MM.1S (cell line): Measurements from ENCODE around the gene SECTM1.

Experiments used
- DNase-seq: peaks from one replicate; pipeline ENCODE4 v3.0.0-alpha.2; 2015
- H2AFZ ChIP-seq: fragments of 300-600 bp; sonication (generic); 2 replicates; pipeline ENCODE4 v1.6.0; 2016; ENCODE audit warnings: antibody characterized with exemption, low read length
- H3F3A ChIP-seq: fragments of 300-600 bp; sonication (generic); 2 replicates; pipeline ENCODE4 v1.6.1; 2016; ENCODE audit warnings: mild to moderate bottlenecking, antibody characterized with exemption, low read length, moderate library complexity, mixed read lengths; ENCODE audit not compliant: insufficient read depth
- H3K27ac ChIP-seq: fragments of 300-600 bp; sonication (generic); 2 replicates; pipeline ENCODE4 v1.5.1; 2016; ENCODE audit warnings: mild to moderate bottlenecking, low read length
- H3K27me3 ChIP-seq: fragments of 300-600 bp; sonication (generic); replicated peaks from 2 replicates; pipeline ENCODE4 v1.6.0; 2016; ENCODE audit warnings: low read length; ENCODE audit not compliant: insufficient read depth
- H3K36me3 ChIP-seq: fragments of 300-600 bp; sonication (generic); replicated peaks from 2 replicates; pipeline ENCODE4 v1.6.1; 2016; ENCODE audit warnings: mild to moderate bottlenecking, low read length, mixed read lengths; ENCODE audit not compliant: insufficient read depth
- H3K4me1 ChIP-seq: fragments of 300-600 bp; sonication (generic); 2 replicates; pipeline ENCODE4 v1.6.1; 2016; ENCODE audit warnings: low read length, mixed read lengths
- H3K4me2 ChIP-seq: fragments of 300-600 bp; sonication (generic); 2 replicates; pipeline ENCODE4 v1.6.0; 2016; ENCODE audit warnings: low read depth, low read length
- H3K4me3 ChIP-seq: fragments of 300-600 bp; sonication (generic); 2 replicates; pipeline ENCODE4 v1.5.1; 2016; ENCODE audit warnings: low read length, mixed read lengths
- H3K79me2 ChIP-seq: fragments of 300-600 bp; sonication (generic); 2 replicates; pipeline ENCODE4 v1.6.1; 2016; ENCODE audit warnings: mixed run types, low read length, mixed read lengths
- H3K9ac ChIP-seq: fragments of 300-600 bp; sonication (generic); 2 replicates; pipeline ENCODE4 v1.6.1; 2016; ENCODE audit warnings: low read length, mixed read lengths
- H3K9me2 ChIP-seq: fragments of 300-600 bp; sonication (generic); replicated peaks from 2 replicates; pipeline ENCODE4 v1.6.1; 2016; ENCODE audit warnings: mild to moderate bottlenecking, low read length, mixed read lengths; ENCODE audit not compliant: insufficient read depth
- H3K9me3 ChIP-seq: fragments of 300-600 bp; sonication (generic); replicated peaks from 2 replicates; pipeline ENCODE4 v1.6.1; 2016; ENCODE audit warnings: mild to moderate bottlenecking, low read length, mixed read lengths; ENCODE audit not compliant: insufficient read depth
- H4K20me1 ChIP-seq: fragments of 300-600 bp; sonication (generic); 2 replicates; pipeline ENCODE4 v1.6.1; 2016; ENCODE audit warnings: mild to moderate bottlenecking, low read length, moderate library complexity, mixed read lengths; ENCODE audit not compliant: insufficient read depth
- CTCF ChIP-seq: fragments of 300-600 bp; sonication (generic); IDR thresholded peaks from 2 replicates; pipeline ENCODE4 v1.5.1; 2016; ENCODE audit warnings: antibody characterized with exemption, low read length, mixed read lengths
- EZH2 ChIP-seq: fragments of 300-600 bp; sonication (generic); optimal IDR thresholded peaks from 2 replicates; pipeline ENCODE3; 2017; ENCODE audit warnings: low read depth, mild to moderate bottlenecking, antibody characterized with exemption, low read length, mixed read lengths
- EZH2phosphoT487 ChIP-seq: fragments of 300-600 bp; sonication (generic); IDR thresholded peaks from 2 replicates; pipeline ENCODE4 v1.6.1; 2018; ENCODE audit warnings: antibody characterized with exemption, low read length

The SECTM1 gene

DNA sequence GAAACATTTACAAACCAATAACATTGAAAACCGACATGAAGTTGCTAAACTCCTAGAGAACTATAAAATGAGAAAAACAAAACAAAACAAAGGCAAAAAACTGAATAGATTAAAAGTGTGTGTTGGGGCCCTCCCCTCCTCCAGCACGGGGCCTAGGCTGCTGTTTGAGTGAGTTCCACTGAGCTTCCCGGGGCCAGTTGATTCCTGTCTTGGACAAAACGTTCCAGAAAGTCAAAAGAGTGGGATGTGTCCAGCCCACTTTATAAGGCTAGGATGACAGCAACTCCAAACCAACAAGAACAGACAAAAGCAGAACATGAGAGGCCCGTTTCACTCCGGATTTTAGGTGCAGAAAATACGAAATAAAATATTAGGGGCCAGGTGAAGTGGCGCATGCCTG is 48.4 kb downstream of the SECTM1 start:
- Histone ChIP-seq H3F3A (no peaks in the 10 kb centered on the region; the same call in 1 of the 2 replicates), H3K4me1 (no peaks in the 10 kb centered on the region), H3K27ac (no peak overlapping the region), H3K9ac (no peak overlapping the region), H3K79me2 (no peaks in the 10 kb centered on the region), H3K36me3 (no peaks in the 10 kb centered on the region), H4K20me1 (no peaks in the 10 kb centered on the region), H3K27me3 (no peaks in the 10 kb centered on the region), H3K9me2 (no peaks in the 10 kb centered on the region), H2AFZ (no peak overlapping the region), H3K4me3 (no peak overlapping the region), H3K9me3 (no peaks in the 10 kb centered on the region), H3K4me2 (no peak overlapping the region)
- DNase-seq: no peak
- TF ChIP-seq EZH2phosphoT487: no peak
- TF ChIP-seq CTCF: no peak
- no peak for TF ChIP-seq EZH2

DNA sequence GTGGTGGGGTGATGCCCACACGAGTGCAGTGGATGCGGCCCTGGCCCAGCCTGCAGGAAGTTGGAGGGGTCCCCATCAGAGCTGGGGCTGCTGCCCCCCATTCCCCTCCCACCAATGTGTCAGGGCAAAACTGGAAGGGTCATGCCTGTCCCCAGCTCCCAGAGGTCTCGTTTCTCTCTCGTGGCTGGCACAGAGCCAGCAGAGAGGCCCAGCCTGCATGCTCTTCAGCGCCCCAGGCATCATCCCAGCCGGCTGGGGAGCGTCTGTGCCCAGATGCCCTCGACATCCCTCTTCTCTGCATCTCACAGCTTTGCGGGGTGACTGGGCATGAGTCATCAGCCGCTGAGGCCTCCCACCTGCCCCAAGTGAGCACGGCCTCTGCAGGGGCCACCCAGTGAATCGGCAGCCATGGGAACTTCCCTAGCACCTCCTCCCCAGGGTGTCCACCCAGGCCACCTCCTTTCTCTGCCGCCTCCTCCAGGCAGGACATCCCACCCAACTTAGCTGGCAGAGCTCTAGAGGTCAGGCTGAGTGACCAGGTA is 50.3 kb downstream of the SECTM1 start:
- no peak for TF ChIP-seq EZH2phosphoT487
- TF ChIP-seq CTCF: no peak
- TF ChIP-seq EZH2: no peak
- H4K20me1 ChIP-seq: no peaks in the 10 kb centered on the region

DNA sequence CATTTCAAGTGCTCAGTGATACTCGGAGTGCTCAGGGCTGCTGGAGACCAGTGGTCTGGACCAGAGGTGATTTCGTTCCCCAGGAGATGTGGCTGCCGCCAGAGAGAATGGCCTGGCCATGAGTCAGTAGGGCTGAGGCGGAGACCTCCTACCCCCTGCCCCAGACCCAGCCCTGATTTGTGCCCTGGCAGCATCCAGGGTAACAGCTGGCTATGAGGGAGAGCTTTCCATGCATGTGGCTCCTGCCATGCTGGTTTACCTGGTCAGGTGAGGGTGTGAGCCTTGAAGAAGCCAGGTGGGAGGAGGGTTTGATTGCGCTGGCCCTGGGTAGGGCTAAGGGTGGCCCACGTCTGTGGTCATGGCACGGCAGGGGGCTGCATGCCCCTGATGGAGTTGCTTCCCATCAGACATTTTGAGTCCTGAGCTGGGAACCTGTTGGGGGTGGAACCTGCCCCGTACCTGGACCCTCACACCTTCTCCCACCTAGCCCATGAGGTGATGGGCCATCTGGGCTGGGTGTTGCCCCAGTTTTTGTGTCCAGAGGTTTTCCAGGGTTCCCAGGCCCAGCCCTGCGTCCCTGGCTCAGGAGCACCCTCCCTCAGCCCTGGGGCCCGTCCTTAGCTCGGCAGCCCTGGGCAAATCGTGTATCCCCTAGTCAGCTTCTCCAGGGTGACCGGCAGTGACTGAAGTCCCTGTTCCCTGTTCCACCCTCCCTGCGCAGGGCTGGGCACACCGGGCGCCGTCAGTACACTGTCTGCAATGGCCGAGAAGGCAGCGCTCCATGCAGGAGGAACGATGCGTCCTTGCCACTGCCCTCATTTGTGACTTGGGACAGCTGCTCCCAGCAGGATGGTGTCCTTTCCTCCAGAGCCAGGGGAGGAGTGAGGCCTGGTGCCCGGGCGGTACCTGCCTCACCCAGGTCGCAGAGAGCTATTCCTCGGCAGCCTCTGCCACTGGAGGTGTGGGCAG is 51.0 kb downstream of the SECTM1 start:
- TF ChIP-seq CTCF (no peak), EZH2 (no peak), EZH2phosphoT487 (no peak)
- H4K20me1 ChIP-seq: no peaks in the 10 kb centered on the region
- no peak overlapping the region for H3K27ac ChIP-seq
- no peaks in the 10 kb centered on the region; the same call in 1 of the 2 replicates for H3F3A ChIP-seq
- H3K4me1 ChIP-seq: no peaks in the 10 kb centered on the region
- DNase-seq: no peak
- no peaks in the 10 kb centered on the region for H3K79me2 ChIP-seq
- H2AFZ ChIP-seq: no peak overlapping the region
- no peaks in the 10 kb centered on the region for H3K27me3 ChIP-seq
- no peak overlapping the region for H3K4me2 ChIP-seq
- no peaks in the 10 kb centered on the region for H3K9me3 ChIP-seq
- no peak overlapping the region for H3K4me3 ChIP-seq
- H3K9ac ChIP-seq: no peak overlapping the region
- no peaks in the 10 kb centered on the region for H3K9me2 ChIP-seq
- H3K36me3 ChIP-seq: no peaks in the 10 kb centered on the region

More for the DNA sequence above, 50.3 kb downstream of the SECTM1 start:
- H3F3A ChIP-seq: no peaks in the 10 kb centered on the region; the same call in 1 of the 2 replicates
- no peak overlapping the region for H3K27ac ChIP-seq
- no peak overlapping the region for H3K4me3 ChIP-seq
- H3K79me2 ChIP-seq: no peaks in the 10 kb centered on the region
- no peaks in the 10 kb centered on the region for H3K27me3 ChIP-seq
- no peaks in the 10 kb centered on the region for H3K9me3 ChIP-seq
- no peaks in the 10 kb centered on the region for H3K9me2 ChIP-seq
- DNase-seq: no peak
- H3K4me2 ChIP-seq: no peak overlapping the region
- H2AFZ ChIP-seq: no peak overlapping the region
- H3K4me1 ChIP-seq: no peaks in the 10 kb centered on the region
- H3K9ac ChIP-seq: no peak overlapping the region
- no peaks in the 10 kb centered on the region for H3K36me3 ChIP-seq
